HuH-7 (cell line): ENCODE results near the gene PILRB.
"Not testable (repeated sequence)": the region's sequence is repeated elsewhere in the genome, so short reads cannot be mapped to it uniquely, and the experiment has no call there.

Source experiments
- DNase-seq: peaks from one replicate; pipeline ENCODE4 v3.0.0; 2011; ENCODE audit warnings: low spot score

Gene PILRB

GRCh38 chr7:100356416-100357068 lies 1.4 kb upstream of the PILRB start:
- no peak for DNase-seq

- no peak for DNase-seq
Measured at GRCh38 chr7:100357131-100357561, 771 bp upstream of the PILRB start.

GRCh38 chr7:100358857-100359212 lies 918 bp downstream of the PILRB start:
- DNase-seq = no peak

DNA sequence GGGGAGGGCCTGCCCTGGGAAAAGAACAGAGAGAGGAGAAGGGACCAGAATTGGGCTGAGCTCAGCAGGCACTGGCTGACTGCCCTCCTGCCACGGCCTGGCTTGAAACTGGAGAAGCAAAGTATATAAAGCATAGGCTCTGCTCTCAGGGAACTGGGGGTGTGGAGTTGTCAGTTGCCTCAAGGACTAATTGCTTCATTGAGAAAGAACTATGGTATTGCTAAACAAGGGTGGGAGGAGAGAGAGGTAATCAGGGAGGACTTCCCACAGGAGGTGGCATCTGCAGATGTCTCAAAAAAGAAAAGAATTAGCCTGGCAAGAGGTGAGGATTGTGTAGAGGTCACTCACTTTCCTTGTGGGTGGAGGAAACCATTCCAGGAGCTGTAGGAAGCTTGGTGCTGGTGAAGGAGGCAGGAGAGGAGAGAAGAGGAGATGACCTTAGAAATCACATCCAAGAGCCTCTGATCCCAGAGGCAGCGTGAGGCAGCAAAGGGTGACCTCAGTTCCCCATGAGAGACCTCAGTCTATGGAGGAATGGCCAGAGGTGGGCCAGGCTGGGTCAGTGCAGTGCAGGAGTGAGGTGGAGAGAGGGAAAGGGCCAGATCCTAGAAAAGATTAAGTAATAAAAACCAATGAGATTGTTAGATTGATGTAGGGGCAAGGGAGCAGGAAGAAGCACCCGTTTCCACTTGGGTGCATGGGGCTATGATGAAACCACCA lies 2.4 kb downstream of the PILRB start:
- no peak for DNase-seq

DNA sequence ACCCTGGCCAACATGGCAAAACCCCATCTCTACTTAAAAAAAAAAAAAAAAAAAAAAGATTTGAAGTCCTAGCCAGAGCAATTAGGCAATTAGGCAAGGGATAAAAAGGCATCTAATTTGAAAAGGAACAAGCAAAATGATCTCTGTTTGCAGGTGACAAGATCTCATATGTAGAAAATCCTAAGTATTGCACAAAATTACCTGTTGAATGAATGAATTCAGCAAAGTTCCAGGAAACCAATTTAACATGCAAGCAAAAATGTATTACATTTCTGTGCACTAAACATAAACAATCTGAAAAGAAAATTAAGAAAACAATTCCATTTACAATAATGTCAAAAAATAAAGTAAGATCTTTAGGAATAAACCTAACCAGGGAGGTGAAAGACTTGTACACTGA lies 5.2 kb downstream of the PILRB start:
- no peak for DNase-seq

- DNase-seq = not testable (repeated sequence)
Measured at GRCh38 chr7:100363797-100364196, 5.9 kb downstream of the PILRB start.

- no peak for DNase-seq
Measured at GRCh38 chr7:100364480-100364879, 6.6 kb downstream of the PILRB start.

DNA sequence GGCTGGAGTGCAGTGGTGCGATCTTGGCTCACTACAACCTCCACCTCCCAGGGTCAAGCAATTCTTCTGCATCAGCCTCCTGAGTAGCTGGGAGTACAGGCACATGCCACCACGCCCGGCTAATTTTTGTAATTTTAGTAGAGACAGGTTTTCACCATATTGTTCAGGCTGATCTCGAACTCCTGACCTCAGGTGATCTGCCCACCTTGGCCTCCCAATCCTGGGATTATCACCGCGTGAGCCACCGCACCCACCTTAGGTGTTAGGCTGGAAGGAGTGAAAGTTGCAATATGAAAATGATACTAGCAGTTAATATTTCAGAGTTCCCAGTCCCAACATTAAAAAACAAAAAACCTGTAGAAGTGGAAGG lies 8.1 kb downstream of the PILRB start:
- DNase-seq = not testable (repeated sequence)

GRCh38 chr7:100366411-100367250 lies 8.7 kb downstream of the PILRB start:
- DNase-seq = no peak

DNA sequence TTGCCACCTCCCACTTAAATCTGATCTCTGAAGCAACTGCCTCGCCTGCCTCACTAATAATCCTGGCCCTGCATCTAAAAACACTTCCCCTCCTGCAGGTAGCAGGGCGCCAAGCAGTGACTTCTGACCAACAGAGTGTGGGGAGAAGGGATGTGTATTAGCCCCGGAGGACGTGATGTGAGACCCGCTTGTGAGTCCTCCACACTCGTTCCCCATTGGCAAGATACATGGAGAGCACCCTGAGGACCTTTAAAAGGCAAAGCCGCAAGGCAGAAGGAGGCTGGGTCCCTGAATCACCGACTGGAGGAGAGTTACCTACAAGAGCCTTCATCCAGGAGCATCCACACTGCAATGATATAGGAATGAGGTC lies 9.3 kb downstream of the PILRB start:
- no peak for DNase-seq

DNA sequence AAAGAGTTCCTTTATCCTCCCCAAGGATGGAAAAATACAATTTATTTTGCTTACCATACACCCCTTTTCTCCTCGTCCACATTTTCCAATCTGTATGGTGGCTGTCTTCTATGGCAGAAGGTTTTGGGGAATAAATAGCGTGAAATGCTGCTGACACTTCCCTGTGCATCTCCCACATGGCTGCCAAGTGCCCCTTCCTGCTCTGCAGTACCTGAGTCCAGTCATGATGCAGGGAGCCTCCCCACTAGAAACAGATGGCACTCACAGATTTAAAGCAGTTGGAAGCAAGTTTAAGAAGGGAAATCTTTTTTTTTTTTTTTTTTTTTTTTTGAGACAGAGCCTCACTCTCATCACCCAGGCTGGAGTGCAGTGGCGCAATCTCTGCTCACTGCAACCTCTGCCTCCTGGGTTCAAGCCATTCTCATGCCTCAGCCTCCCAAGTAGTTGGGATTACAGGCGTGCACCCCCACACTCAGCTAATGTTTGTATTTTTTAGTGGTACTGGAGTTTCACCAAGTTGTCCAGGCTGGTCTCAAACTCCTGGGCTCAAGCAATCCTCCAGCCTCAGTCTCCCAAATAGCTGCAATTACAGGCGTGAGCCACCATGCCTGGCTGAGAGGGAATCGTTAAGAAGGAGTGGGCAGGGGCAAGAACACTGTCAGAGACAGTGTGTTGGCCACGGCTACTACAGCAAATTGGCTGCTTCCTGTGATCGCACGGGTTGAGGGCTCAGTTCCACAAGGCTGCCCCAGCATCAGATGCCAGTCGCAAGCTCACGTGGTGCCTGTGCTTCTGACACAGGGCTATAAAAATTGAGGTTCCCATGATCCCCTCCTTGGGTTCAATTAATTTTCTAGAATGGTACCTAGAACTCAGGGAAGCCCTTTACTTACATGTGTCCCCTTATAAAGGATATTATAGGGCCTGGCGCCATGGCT lies 10.0 kb downstream of the PILRB start:
- no peak for DNase-seq

DNA sequence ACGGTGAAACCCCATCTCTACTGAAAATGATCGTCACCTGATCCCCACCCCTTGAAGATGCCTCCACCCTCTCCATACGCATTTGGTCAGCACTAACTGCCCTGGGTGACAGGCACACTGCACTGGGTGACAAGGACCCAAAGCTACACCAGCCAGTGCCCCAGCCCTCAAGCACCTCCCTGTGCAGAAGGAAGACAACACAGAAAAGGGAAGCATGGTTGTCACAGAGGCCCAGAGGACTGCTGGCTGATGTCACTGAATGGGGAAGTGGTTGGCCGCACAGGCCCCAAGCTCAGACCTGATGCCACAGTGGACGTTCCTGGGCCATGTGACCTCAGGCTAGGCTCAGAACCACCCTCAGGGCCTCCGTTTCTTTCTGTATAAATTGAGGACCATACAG lies 11.2 kb downstream of the PILRB start:
- no peak for DNase-seq

DNA sequence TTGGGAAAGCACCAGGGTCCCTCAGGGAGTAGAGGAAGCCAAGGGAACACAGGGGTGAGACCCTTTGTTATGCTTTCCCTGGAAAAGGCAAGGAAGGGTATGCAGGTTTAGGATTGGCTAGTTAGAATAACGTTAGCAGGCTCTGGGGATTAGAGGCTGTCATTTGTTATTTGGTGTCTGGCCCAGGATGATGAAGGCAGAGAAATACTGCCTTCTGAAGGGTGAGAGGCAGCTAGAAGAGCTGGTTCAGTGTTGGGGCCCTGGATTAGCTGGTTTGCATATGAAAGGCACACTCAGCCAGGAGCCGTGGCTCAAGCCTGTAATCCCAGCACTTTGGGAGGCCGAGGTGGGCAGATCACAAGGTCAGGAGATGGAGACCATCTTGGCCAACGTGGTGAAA lies 12.4 kb downstream of the PILRB start:
- no peak for DNase-seq

DNA sequence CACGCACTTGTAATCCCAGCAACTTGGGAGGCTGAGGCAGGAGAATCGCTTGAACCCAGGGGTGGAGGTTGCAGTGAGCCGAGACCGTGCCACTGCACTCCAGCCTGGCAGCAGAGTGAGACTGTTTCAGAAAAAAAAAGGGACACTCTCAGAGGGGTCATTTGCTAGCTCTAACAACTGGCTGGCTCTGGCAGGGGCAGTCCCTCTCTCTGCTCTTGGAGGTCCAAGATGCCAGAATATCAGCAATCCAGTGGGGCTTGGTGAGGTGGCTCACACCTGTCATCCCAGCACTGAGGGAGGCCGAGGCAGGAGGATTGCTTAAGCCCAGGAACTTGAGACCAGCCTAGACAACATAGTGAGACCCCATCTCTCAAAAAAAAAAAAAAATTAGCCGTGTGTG lies 12.8 kb downstream of the PILRB start:
- DNase-seq = no peak

DNA sequence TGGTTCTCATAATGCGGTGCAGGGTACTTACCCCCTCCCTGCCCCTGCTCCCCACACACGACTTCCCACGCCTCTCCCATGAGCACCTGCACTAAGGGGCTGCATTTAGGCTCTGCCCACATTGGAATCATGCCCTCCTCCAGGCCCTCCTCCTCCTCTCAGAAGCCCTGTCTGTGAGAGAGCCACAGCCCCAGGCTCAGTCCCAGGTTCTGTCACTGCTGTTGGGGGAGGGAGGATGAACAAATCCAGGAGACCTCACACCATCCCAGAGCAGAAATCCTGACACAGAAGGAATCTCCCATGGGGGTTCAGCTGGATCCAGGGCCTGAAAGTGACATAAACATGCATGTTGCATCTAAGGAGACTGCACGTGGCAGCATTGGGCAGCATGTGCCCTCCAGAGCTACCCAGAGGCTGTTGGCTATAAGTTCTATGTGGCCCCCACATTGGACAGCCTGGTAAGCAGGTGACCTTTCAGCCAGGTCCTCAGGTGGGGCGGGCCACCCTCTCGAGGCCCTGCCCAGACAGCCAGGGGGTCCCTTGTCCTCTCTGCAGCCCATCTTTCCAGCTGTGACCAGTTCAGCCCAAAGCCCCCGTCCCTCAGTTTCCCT lies 13.7 kb downstream of the PILRB start:
- no peak for DNase-seq

- no peak for DNase-seq
Measured at GRCh38 chr7:100372256-100372655, 14.3 kb downstream of the PILRB start.

- no peak for DNase-seq
Measured at GRCh38 chr7:100372694-100373093, 14.8 kb downstream of the PILRB start.

DNA sequence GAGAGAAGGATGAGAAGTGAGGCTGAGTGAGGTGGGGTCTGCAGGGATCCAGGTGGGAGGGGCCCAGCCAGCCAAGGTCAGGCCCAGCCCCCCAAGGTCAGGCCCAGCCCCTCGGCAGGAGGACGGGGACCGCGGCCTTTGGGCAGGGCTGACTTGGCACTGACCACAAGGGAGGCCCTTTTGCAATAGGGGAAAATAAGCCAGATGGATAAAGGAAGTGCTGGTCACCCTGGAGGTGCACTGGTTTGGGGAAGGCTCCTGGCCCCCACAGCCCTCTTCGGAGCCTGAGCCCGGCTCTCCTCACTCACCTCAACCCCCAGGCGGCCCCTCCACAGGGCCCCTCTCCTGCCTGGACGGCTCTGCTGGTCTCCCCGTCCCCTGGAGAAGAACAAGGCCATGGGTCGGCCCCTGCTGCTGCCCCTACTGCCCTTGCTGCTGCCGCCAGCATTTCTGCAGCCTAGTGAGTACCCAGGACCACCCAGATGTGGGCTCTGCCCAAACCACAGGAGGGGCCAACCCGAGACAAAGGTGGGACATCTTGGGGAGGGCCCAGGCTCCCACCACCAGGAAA lies 15.4 kb downstream of the PILRB start, which contains the start of gene PILRA:
Gene PILRA (plus strand): TSS at position 227 of the 571 bp plus-strand sequence. CDS start 170 bp downstream, at position 397.
- no peak for DNase-seq

DNA sequence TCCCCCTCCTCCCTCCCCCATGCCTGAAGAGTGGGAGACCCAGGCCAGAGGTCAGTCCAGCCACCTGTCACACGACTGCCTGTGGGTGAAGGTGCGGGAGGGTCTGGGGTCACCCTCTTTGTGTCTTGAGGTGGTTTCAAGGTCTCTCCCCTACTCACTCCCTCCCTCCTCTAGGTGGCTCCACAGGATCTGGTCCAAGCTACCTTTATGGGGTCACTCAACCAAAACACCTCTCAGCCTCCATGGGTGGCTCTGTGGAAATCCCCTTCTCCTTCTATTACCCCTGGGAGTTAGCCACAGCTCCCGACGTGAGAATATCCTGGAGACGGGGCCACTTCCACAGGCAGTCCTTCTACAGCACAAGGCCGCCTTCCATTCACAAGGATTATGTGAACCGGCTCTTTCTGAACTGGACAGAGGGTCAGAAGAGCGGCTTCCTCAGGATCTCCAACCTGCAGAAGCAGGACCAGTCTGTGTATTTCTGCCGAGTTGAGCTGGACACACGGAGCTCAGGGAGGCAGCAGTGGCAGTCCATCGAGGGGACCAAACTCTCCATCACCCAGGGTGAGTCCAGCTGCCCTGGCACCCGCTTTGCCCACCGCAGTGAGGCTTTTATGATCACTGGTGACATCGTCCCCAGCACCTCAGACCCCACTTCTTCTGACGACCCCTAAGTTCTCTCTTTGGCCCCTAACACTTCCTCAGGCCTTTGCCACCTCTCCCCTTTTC lies 16.1 kb downstream of the PILRB start:
- DNase-seq = not testable (repeated sequence)

DNA sequence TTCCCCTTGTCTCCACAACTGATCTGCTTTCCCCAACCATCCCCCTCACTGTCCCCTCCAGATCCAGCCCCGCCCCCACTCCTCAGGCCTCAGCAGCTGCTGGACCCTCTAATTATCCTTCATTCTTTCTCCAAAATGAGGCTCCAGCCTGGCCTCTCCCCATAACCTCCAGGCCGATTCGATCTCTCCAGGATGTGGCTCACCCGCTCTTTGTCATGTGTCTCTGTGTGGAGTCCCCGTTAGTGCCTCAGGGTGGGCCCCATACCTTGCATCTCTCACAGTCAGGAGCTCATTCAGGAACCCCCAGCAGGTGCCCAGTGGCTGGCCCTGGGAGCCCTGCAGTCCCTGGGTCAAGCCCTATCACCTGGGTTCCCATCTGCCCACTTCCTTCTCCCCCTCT lies 16.7 kb downstream of the PILRB start:
- no peak for DNase-seq
